ENCODE data around the gene LONRF2.

LONRF2 gene

GRCh38 chr2:100224988-100225710, 97.2 kb downstream of the LONRF2 start:
- no peak overlapping the region for H3K27ac ChIP-seq
- no peaks in the 10 kb centered on the region for H3K9me3 ChIP-seq (ENCODE audit: control insufficient read depth, low read length)
- no peak overlapping the region for H2AFZ ChIP-seq
- no peak overlapping the region for H3K4me3 ChIP-seq (ENCODE audit: low read depth, low read length)
- no peak for TF ChIP-seq CTCF (IDR thresholded peaks at IDR 0.05)
- no peak overlapping the region for H3K4me2 ChIP-seq (ENCODE audit: low read length)
- no peaks in the 10 kb centered on the region for H3K27me3 ChIP-seq (ENCODE audit: control insufficient read depth, insufficient read depth, low read length)
- H3K9ac ChIP-seq, result no peak overlapping the region
- no peaks in the 10 kb centered on the region for H3K79me2 ChIP-seq
- no peaks in the 10 kb centered on the region for H3K4me1 ChIP-seq
- no peaks in the 10 kb centered on the region for H3K36me3 ChIP-seq (ENCODE audit: control insufficient read depth, insufficient read depth, low read length)

GRCh38 chr2:100223502-100223901, 98.8 kb downstream of the LONRF2 start:
- no peak for TF ChIP-seq CTCF (IDR thresholded peaks at IDR 0.05)
- H3K4me2 ChIP-seq (ENCODE audit: low read length), result no peak overlapping the region

More at GRCh38 chr2:100223502-100223901, 98.8 kb downstream of the LONRF2 start:
- no peaks in the 10 kb centered on the region for H3K27me3 ChIP-seq (ENCODE audit: control insufficient read depth, insufficient read depth, low read length)
- H2AFZ ChIP-seq, result no peak overlapping the region
- H3K4me3 ChIP-seq (ENCODE audit: low read depth, low read length), result no peak overlapping the region
- H3K36me3 ChIP-seq (ENCODE audit: control insufficient read depth, insufficient read depth, low read length), result no peaks in the 10 kb centered on the region
- H3K4me1 ChIP-seq, result no peaks in the 10 kb centered on the region
- no peak overlapping the region for H3K9ac ChIP-seq
- no peak overlapping the region for H3K27ac ChIP-seq
- no peaks in the 10 kb centered on the region for H3K9me3 ChIP-seq (ENCODE audit: control insufficient read depth, low read length)
- H3K79me2 ChIP-seq, result no peaks in the 10 kb centered on the region
